GM21723 (cell line): ENCODE measurements around the gene AIPL1.

Experiments
- ATAC-seq: cut with Tn5 transposase; IDR thresholded peaks from one replicate; pipeline ENCODE4 v1.9.1; 2021; ENCODE audit warnings: mild to moderate bottlenecking, moderate library complexity; ENCODE audit not compliant: unreplicated experiment

AIPL1 gene

DNA sequence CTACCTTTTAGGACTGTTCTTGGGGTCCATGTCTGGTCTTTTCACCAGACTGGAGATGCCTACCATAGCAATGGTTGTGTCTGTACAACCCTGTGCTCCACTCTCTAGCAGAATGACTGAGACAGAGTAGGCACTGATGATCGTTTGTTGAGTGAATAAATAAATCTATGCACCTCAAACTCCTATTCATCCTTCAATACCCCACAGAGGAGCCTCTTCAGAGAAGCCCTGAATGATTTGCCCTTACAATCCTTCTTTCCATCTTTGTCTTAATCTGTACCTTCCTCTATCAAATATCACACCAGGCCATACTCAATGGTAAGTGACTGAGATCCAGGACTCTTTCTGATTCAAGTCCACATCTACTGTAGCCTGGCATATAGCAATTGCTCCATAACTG lies 32.6 kb upstream of the AIPL1 start:
- ATAC-seq, result no peak

DNA sequence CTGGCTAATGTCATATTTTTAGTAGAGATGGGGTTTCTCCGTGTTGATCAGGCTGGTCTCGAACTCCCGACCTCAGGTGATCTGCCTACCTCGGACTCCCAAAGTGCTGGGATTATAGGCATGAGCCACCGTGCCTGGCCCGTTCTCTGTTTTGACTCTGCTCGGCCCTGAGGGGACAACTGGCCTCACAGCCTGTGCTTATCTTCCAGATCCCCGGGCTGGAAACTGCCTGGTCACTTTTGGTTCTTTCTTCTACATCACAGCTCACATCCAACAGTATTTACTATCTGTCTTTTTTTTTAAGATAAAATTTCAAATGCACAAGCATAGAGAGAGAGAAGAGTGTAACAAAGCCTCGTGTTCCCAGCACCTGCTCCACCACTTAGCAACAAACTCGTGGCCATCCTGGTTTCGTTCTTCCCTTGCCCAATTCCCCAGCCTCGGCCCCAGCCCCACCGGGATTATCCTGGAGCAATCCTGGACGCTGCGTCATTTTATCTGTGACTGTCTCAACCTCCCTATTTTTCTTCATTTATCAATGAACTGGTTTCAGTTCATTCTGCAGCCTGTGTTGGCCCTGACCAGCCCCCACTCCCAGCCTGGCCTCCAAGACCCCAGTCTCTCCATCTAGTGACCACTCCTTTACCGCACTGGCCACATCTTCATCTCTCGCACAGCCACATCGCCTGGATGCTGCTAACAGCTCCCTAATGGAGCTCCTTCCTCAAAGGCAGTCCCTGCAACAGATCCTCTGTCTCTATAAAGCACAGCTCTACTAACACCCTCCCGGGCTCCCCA lies 30.5 kb upstream of the AIPL1 start:
- ATAC-seq, result no peak

DNA sequence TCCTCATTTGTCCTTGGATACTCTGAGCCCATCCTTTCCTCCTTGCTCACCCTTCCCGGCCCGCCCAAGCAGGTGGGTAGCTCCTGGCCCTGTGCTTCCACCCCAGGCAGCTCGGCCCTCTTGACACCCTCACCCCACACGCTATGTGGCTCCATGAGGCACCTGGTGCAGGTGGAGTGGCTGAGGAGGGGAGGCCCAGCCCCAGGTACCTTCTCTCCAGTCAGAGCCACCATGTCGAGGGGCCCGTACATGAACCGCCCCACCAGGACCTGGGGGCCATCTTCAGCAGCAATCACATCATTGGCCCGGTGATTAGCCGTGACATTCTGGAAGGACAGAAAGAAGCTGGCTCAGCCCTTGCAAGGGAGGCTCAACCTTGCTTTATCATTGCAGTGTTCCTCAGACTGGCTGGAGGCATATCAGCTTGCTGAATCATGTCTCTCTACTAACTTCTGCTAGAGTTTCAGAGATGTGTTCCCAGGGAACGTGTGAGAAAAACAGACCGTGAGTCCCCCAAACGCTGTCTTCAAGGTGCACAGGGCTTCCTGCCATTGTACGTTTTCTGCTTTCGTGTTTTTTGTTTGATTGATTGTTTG lies 29.6 kb upstream of the AIPL1 start:
- ATAC-seq, result no peak

DNA sequence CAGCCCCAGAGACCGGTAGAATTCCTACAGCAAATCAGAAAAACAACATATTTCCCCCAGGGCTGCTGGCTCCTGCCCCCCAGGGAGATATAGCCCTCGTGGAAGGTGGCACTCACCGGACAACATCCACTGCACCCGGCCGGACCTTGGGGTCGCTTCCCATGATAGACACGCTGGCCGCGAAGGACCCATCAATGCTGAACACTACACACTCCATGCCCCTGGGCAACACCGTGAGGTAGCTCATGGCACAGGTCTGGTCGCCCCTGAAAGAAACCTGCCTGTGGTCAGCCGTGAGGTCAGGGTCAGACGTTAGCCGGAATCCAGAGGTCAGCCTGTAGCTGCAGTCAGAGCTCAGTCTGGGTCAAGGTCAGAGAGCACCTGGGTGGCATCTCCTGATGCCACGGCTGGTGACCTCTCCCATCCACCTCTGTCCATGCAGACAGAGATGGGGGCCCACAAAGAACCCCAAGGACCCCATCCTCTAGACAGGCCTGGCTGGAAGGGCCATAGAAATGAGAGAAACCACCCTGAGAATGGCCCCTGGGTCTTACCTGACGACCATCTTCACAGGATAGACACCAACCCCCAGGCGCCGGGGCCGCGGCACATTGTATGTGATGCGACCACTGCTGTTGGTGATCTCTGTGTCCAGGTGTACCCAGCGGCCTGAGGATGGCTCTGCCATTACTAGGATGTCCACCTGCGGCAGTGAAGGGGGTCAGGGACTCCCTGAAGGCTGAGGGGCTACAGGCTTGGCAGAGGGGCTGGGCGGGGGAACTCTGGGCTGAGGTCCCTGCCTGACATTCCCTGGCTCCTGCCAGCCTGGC lies 28.9 kb upstream of the AIPL1 start:
- ATAC-seq, result no peak

DNA sequence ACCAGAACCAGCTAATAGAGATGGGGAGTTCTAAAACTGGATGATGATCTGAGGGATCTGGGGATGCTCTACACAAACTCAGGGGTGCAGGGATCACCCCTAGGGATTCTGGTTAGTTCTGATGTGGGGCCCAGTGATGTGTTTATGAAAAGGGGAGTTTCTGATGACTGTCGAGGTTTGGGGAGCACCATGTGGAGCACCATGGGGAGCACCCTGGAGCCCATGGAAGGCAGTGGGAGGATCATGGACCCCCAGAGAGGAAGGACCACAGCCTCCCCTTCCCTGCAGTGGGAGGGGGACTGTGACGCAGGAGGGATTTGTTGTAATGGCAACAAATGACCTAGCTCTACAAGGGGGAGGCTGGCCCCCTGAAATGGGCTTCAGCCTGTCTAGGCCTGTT lies 27.8 kb upstream of the AIPL1 start:
- no peak for ATAC-seq

DNA sequence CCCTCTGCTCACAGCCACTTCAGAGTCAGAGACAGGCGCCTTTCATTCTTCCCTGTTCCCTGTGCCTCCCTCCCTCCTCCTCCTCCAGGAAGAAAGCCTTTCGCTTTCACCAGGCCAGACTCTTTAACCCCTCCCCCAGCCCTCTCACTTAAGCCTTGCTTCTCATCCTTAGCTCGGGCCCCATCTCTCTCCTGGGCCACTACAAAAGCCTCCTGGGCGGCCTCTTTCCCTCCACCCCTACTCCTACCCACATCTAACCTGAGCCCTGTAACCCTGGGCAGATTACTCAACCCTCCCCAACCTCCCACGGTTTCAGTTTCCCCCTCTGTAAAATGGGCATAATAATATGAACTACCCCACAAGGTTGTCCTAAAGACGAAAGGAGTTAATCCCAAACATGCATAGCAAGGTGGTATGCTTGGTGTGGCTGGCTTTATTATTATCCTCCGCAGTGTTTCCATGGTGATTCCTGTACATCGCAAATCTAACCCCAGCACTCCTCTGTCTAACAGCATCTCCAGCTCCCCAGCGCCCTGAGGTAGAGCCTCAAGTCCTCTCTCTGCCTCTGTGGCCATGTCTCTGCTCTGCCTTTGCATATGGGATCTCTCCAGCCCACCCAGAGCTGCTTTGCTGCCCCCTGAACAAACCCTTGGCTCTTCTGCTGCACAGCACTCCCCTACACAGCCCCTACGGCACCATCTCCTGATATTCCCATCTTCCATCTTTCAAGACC lies 27.0 kb upstream of the AIPL1 start:
- no peak for ATAC-seq

DNA sequence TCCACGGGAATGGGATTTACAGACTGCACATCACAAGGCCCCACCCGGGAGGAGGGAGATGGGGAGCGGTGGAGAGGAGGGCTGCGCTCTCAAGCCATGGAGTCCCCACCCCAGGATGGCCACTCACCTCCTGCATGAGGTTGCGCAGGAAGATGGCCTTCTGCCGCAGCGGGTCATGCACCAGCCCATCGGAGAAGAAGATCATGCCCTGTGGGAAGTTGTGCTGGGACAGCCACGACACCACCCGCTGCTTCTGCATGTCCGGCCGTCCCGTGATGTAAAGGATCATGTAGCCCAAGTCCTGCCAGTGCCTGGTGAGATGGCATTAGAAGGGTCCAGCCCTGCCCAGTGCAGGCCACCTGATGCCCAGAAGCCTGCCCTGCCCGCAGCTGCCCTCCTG lies 26.3 kb upstream of the AIPL1 start:
- no peak for ATAC-seq

DNA sequence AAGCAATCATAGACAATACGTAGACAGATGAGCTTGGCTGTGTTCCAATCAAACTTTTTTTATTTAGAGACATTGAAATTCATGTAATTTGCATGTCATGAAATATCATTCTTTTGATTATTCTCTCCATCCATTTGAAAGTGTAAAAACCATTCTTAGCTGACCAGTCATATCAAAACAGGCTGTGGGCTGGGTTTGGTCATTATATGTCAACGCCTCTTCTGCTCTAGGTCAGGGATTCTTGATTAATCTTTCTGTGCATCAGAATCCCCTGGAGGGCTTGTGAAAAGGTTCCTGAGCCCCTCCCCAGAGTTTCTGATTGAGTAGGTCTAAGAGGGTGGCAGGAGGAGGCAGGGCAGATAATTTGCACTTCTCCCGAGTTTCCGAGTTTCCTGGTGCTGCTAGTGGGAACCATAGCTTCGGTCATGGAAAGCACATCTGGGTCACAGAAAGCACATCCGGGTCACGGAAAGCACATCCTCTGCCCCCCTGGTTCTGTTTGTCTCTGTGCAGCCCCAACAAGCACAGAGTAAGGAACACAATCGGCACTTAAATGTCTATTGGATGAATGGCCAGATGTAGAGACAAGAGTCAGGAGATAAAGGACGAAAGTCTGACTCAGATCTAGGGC lies 25.7 kb upstream of the AIPL1 start:
- no peak for ATAC-seq

DNA sequence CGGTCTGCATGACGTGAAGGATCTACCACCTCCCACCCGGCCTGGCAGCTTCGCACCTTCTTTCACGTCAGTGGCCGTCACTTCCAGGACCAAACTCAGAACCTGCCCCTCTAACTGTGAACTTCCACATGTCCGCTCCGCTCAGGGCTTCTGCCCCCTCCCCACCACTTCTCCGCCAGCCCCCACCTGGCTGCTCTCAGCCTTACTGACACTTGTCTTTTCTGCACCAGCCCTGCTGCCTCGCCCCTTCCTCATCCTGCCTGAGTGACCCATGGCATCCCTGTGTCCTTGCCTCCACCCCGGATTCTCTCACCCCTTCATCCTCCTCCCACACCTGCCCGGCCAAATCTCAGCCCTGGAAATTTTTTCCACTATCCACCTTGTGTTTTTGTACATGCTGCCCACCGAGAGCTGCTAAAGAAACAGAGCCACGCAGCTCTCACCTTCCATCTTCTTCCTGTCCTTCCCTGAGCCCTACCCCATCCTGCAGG lies 23.6 kb upstream of the AIPL1 start:
- no peak for ATAC-seq

DNA sequence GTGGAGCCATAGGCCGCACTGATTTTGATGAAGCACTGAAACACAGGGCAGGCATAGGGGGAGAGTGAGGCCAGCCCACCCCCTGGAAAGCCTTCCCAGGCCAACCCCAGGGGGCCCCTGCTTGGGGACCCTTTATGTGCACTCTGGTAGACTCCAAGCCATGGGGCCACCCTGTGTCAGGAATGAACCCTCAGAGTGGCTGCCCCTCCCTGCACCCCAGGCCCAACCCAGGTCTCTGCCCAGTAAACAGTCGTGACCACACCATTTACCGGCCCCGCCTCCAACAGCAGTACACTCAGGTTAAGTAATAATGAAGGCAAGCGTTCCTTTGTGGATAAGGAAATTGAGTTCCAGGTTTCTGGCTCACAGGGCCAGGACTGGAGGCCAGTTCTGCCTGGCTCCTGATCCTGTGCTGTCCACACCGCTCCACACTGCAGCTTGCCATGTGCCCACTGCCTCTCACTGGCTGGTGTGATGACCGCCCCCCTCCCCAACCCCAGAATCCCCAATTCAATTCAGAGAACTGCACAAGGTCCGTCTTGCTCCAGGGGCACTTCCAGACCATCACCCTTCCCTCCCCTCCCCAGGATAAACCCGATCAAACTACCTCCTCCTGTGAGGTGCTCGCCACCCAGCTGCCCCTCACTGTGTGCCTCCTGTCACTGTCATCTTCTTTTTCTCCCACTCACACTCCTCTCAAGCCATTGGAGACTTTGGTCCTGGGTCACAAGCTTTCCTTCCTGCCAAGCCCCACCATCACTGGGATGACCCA lies 23.0 kb upstream of the AIPL1 start:
- ATAC-seq, result no peak

DNA sequence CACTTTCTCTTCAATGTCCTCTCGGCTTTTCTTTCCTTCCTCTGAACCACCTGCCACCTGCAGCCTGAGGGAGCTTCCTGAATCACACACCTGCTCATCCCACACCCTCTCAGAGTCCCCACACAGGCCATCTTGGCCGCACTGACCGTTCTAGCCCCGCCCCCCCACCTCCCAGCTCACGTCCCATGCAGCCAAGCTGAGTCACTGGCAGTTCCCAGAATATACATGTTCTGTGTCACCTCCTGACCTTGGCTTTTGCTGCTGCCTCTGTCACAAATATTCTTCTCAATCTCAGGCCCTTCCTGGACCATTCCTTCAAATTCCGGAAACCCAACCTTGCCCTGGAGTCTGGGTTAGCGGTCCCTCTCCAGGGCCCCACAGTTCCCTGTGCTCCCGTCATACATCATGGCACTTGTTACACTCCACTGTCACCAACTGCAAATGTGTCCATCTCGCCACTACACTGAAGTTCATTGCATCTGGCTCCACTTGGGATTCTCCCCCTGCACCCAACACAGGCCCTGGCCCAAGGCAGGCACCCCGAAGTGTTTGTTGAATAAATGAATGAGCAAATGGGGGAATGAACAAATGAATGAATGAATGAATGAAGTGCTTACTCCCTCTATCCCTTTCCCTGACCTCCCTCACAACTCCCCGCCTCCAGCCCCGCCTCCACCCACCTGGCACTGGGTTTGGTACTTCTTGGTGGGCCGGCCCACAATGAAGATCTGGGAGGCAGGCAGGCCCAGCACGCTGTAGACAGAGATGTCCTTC lies 22.2 kb upstream of the AIPL1 start:
- no peak for ATAC-seq

DNA sequence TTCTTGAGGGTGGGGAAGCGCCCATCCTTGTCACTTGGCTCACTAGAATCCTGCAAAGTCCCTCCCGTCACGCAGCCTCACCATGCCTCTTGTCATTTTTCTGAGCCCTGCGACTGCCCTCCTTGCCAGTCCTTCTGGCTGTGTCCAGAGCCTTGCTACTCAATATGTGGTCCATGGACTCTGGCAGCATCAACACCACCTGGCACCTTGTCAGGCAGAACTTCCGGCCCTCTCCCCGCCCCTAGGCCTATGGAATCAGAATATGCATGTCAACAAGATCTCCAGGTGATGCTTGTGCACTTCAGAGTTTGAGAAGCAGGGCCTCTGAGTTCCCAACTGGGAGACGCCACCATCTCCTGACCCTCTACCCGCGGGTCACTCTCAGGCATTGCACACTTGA lies 21.4 kb upstream of the AIPL1 start:
- ATAC-seq, result no peak

DNA sequence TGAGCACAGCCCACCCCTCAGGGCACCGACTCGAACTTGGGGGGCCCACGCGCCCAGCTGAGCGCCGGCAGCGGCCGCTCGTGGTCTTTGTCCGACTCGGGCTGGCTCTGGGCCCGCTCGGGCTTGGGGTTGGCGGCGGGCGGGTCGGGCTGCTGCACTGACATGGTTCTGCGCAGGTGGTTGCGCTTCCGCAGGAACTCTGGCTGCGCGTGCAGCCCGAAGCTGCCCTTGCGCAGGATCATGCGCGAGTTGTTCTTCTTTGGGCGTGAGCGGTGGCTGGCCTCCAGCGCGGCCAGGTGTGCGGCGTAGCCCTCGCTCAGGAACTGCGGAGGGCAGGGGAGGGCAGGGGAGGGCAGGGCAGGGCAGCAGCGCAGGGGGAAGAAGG lies 20.4 kb upstream of the AIPL1 start:
- ATAC-seq, result no peak

DNA sequence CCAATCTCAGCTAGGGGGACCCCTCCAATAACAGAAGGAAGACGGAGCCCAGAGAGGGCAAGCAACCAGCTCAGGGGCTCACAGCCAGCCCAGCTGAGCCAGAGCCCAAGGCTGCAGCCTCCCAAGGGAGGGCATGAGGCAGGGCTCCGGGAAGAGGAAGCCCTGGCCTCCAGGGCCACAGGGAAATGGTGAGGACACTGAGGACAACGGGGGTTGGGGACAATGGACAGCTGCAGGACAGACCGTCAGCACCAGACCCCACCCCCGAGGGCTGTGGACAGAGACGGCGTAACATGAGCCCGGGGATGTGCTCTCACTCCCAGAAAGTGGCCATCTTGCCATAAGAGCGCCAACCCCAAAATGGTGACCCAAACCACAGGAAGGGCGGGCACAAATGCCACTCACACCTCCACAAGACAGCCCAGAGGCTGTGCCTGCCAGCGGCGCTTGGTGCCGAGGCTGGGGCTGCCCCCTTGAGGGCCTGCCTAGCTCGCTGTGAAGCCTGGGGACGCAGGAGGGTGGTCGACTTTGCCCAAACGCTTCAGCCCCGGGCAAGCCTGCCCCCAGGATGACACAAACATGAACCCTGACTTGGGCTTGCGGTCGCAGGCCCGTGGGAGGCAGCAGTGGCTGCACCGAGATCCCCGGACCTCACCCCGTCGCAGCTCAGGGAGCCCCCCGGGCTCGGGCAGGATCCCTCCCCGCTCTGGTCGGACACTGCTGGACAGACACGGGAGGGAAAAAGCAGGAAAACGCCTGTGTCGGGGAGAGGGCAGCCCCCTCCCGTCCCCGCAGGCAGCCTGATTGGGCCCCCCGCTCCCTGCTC lies 19.8 kb upstream of the AIPL1 start:
- ATAC-seq, result no peak

DNA sequence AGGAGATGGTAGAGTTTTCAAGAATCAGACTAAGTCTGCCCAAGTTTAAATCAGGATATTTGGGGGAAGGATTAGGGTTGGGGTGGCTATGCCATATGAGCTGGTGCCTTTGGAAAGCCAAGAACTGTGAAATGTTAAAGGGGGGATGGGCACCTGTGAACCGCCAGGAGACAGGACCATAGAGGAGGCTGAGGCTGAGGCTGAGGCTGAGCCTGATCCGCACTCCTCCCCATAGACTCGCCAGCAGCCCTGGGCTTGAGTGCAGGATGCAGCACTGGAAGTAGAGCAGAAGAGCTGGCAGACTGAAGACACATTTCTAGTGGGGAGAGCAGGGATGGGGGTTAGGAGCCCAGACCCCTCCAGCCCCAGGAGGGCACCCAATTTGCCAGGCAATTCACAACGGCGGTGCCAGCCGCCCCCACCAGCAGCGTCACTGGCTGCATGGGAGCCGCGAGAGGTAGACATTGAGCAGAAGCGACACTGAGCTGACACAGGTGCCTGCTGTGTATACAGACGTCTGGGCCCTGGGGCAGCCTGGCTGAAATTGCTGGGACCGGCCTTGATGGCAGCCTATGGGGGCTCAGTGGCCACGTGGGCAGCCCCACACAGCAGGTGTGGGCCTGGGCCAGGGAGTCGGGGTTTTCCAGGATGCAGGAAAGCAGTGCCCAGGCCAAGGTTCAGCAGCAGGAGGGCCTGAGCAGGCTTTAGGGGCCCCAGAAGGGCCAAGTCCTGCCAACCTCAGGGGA lies 18.5 kb upstream of the AIPL1 start:
- no peak for ATAC-seq

DNA sequence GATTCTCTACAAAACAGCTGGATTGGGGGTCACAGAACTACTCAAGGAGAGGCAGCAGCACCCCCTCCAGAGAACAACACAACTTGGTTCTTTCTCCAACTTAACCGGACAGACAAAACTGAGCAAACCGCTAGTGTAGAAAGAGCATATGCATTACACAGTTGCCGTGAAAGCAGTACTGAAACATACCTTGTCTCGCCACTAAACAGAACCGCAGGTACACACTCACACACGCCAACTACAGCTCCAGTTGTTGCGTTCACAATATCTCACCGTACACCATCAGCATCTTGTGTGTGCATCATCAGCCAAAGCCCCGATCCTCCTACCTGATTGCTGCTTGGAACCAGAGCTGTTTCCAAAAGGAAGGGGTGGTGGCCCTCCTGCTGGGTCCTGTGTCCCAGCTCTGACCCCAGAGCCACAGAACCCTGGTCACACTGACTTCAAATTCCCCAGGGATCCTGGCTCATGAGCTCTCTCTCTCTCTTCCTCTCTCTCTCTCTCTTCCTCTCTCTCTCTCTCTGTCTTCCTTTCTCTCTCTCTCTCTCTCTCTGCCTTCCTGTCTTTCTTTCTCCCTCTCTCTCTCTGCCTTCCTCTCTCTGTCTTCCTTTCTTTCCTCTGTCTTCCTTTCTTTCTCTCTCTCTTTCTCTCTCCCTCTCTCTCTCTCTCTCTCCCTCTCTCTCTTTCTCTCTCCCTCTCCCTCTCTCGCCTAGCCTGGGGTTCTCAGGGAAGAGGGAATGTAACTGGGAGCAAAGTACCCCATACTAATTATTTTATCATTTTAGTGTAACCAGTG lies 17.7 kb upstream of the AIPL1 start:
- no peak for ATAC-seq
